ENCODE data around the gene MMP19.
"Not testable (repeated sequence)": the region's sequence is repeated elsewhere in the genome, so short reads cannot be mapped to it uniquely, and the experiment has no call there.

MMP19 gene

GRCh38 chr12:55840581-55841351, 2.0 kb downstream of the MMP19 start:
- DNase-seq: no peak

- no peak for DNase-seq
Observed at GRCh38 chr12:55839345-55840140, 3.2 kb downstream of the MMP19 start.

- DNase-seq: no peak
Observed at GRCh38 chr12:55838361-55838760, 4.4 kb downstream of the MMP19 start.

- not testable (repeated sequence) for DNase-seq
Observed at GRCh38 chr12:55834400-55834799, 8.3 kb downstream of the MMP19 start.

- DNase-seq: no peak
Observed at GRCh38 chr12:55833056-55833455, 9.7 kb downstream of the MMP19 start.

- no peak for DNase-seq
Observed at GRCh38 chr12:55831447-55831815, 11.3 kb downstream of the MMP19 start.

GRCh38 chr12:55830601-55831446, 11.9 kb downstream of the MMP19 start:
- peak; percentile 50 for DNase-seq

GRCh38 chr12:55829967-55830600, 12.7 kb downstream of the MMP19 start:
- DNase-seq: peak; percentile 32

- no peak for DNase-seq
Observed at GRCh38 chr12:55828357-55828756, 14.4 kb downstream of the MMP19 start.

GRCh38 chr12:55827806-55828205, 14.9 kb downstream of the MMP19 start:
- no peak for DNase-seq

- DNase-seq: no peak
Observed at GRCh38 chr12:55824726-55825125, 18.0 kb downstream of the MMP19 start.

- no peak for DNase-seq
Observed at GRCh38 chr12:55823419-55823818, 19.3 kb downstream of the MMP19 start.

GRCh38 chr12:55822228-55822627, 20.5 kb downstream of the MMP19 start:
- DNase-seq: no peak

- DNase-seq: no peak
Observed at GRCh38 chr12:55820679-55821078, 22.1 kb downstream of the MMP19 start.

- DNase-seq: no peak
Observed at GRCh38 chr12:55818886-55819285, 23.9 kb downstream of the MMP19 start.

- DNase-seq: no peak
Observed at GRCh38 chr12:55818140-55818728, 24.5 kb downstream of the MMP19 start.

GRCh38 chr12:55817345-55818139, 25.2 kb downstream of the MMP19 start, which contains the start of the genes ORMDL2 and SARNP:
TSS of gene ORMDL2 (plus strand) at chr12:55818041. CDS start at chr12:55819000, 959 bp downstream.
TSS of gene SARNP (minus strand) at chr12:55817724. CDS start at chr12:55817701, 23 bp downstream.
- DNase-seq: peak; percentile 98

- DNase-seq: no peak
Observed at GRCh38 chr12:55816881-55817344, 25.8 kb downstream of the MMP19 start.

GRCh38 chr12:55815473-55815872, 27.3 kb downstream of the MMP19 start:
- no peak for DNase-seq

- DNase-seq: no peak
Observed at GRCh38 chr12:55814257-55814656, 28.5 kb downstream of the MMP19 start.

- no peak for DNase-seq
Observed at GRCh38 chr12:55812088-55812487, 30.6 kb downstream of the MMP19 start.

All from stimulated activated CD4-positive, alpha-beta T cell treated with anti-CD3 and anti-CD28 coated beads, Interleukin-1b, Interleukin-23, amount 100 ng/mL, for 48 hours (primary cell).